ENCODE results near the gene CSNK2A2.

The CSNK2A2 gene

GRCh38 chr16:58200004-58200797 is 2.3 kb upstream of the CSNK2A2 start:
- no CpG with 5 or more reads among the region's 7 CpGs for WGBS (ENCODE audit: insufficient coverage, insufficient read length)
- H3K9me3 ChIP-seq (ENCODE audit: control insufficient read depth, insufficient read depth, low read length) = no peaks in the 10 kb centered on the region
- H3K27ac ChIP-seq (ENCODE audit: low read length) = no peak overlapping the region
- H3K36me3 ChIP-seq (ENCODE audit: control insufficient read depth, insufficient read depth, low read length) = peaks cover 2% of the 10 kb centered on the region; the same call in 1 of the 2 replicates
- H3K4me3 ChIP-seq (ENCODE audit: low read length) = no peak overlapping the region
- H3K4me1 ChIP-seq (ENCODE audit: control insufficient read depth, insufficient read depth, low read length) = peaks cover 5% of the 10 kb centered on the region; the same call in 1 of the 2 replicates
- no peaks in the 10 kb centered on the region for H3K27me3 ChIP-seq (ENCODE audit: control insufficient read depth, insufficient read depth, low read length)
- no peak for DNase-seq (ENCODE audit: low read depth, low spot score)

- peaks cover 5% of the 10 kb centered on the region; the same call in 1 of the 2 replicates for H3K4me1 ChIP-seq (ENCODE audit: control insufficient read depth, insufficient read depth, low read length)
- no peaks in the 10 kb centered on the region for H3K9me3 ChIP-seq (ENCODE audit: control insufficient read depth, insufficient read depth, low read length)
- no peak for DNase-seq (ENCODE audit: low read depth, low spot score)
- no peak overlapping the region for H3K27ac ChIP-seq (ENCODE audit: low read length)
- WGBS (ENCODE audit: insufficient coverage, insufficient read length) = no CpG with 5 or more reads among the region's 3 CpGs
- H3K27me3 ChIP-seq (ENCODE audit: control insufficient read depth, insufficient read depth, low read length) = no peaks in the 10 kb centered on the region
- peaks cover 4% of the 10 kb centered on the region; the same call in 1 of the 2 replicates for H3K36me3 ChIP-seq (ENCODE audit: control insufficient read depth, insufficient read depth, low read length)
- no peak overlapping the region for H3K4me3 ChIP-seq (ENCODE audit: low read length)
These were observed 1.0 kb upstream of the CSNK2A2 start for GRCh38 chr16:58198803-58199411.

- DNase-seq (ENCODE audit: low read depth, low spot score) = no peak
- no CpG with 5 or more reads among the region's 97 CpGs for WGBS (ENCODE audit: insufficient coverage, insufficient read length)
- Histone ChIP-seq H3K36me3 (ENCODE audit: control insufficient read depth, insufficient read depth, low read length) (peaks cover 4% of the 10 kb centered on the region; the same call in 1 of the 2 replicates), H3K9me3 (ENCODE audit: control insufficient read depth, insufficient read depth, low read length) (no peaks in the 10 kb centered on the region), H3K27me3 (ENCODE audit: control insufficient read depth, insufficient read depth, low read length) (no peaks in the 10 kb centered on the region), H3K4me1 (ENCODE audit: control insufficient read depth, insufficient read depth, low read length) (peaks cover 5% of the 10 kb centered on the region; the same call in 1 of the 2 replicates), H3K27ac (ENCODE audit: low read length) (no peak overlapping the region), H3K4me3 (ENCODE audit: low read length) (peak overlapping the region; percentile 81)
These were observed 443 bp downstream of the CSNK2A2 start for GRCh38 chr16:58197314-58198012.

DNA sequence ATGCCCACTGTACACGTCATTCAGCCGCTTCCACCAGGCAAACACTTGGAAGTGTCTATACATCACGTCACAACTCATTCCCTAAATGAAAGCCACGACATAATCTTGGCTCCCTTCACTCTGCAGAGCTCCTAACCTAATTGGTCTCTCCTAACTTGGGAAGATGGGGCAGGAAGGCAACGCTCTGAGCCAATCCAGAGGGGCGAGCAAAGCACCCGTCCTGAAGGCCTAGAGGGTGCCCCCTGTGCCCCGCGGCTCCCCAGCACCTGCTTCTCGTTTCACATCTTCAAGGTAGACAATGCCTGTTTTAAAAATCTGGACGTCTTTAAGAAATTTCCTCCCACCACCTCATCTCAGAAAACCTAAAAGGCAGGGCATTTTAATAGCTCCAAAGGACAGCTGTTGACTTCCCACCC is 1.0 kb downstream of the CSNK2A2 start:
- no CpG with 5 or more reads among the region's 11 CpGs for WGBS (ENCODE audit: insufficient coverage, insufficient read length)
- H3K27me3 ChIP-seq (ENCODE audit: control insufficient read depth, insufficient read depth, low read length) = no peaks in the 10 kb centered on the region
- no peak for DNase-seq (ENCODE audit: low read depth, low spot score)
- no peaks in the 10 kb centered on the region for H3K9me3 ChIP-seq (ENCODE audit: control insufficient read depth, insufficient read depth, low read length)
- peaks cover 4% of the 10 kb centered on the region; the same call in 1 of the 2 replicates for H3K36me3 ChIP-seq (ENCODE audit: control insufficient read depth, insufficient read depth, low read length)
- H3K27ac ChIP-seq (ENCODE audit: low read length) = no peak overlapping the region
- H3K4me1 ChIP-seq (ENCODE audit: control insufficient read depth, insufficient read depth, low read length) = peaks cover 5% of the 10 kb centered on the region; the same call in 1 of the 2 replicates
- peak overlapping the region; percentile 81; the same call in 1 of the 2 replicates for H3K4me3 ChIP-seq (ENCODE audit: low read length)

DNA sequence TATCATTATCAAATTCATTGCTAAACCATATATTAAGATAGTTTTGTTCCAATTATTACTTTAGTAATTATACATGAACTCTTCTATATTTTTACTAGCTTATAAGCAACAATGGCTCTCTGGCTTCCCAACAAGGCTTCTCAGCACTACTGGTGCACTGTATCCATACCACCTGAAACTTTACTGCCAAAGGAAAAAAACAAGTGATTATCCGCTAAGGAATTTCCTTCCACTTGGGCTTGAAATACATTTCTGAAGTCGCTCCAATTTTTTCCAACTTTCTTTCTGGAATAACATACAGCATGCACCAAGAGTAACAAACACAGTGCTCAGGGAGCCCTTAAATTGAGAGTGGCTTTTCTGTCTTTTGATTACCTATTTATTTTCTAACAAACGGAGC is 2.1 kb downstream of the CSNK2A2 start:
- WGBS (ENCODE audit: insufficient coverage, insufficient read length) = no CpG with 5 or more reads among the region's 3 CpGs
- Histone ChIP-seq H3K27ac (ENCODE audit: low read length) (no peak overlapping the region), H3K36me3 (ENCODE audit: control insufficient read depth, insufficient read depth, low read length) (peaks cover 7% of the 10 kb centered on the region; the same call in 1 of the 2 replicates), H3K4me3 (ENCODE audit: low read length) (no peak overlapping the region), H3K27me3 (ENCODE audit: control insufficient read depth, insufficient read depth, low read length) (no peaks in the 10 kb centered on the region), H3K9me3 (ENCODE audit: control insufficient read depth, insufficient read depth, low read length) (no peaks in the 10 kb centered on the region), H3K4me1 (ENCODE audit: control insufficient read depth, insufficient read depth, low read length) (peaks cover 2% of the 10 kb centered on the region; the same call in 1 of the 2 replicates)
- no peak for DNase-seq (ENCODE audit: low read depth, low spot score)

GRCh38 chr16:58195344-58195743 is 2.6 kb downstream of the CSNK2A2 start:
- no peak for DNase-seq (ENCODE audit: low read depth, low spot score)
- Histone ChIP-seq H3K27me3 (ENCODE audit: control insufficient read depth, insufficient read depth, low read length) (no peaks in the 10 kb centered on the region), H3K4me3 (ENCODE audit: low read length) (no peak overlapping the region), H3K9me3 (ENCODE audit: control insufficient read depth, insufficient read depth, low read length) (no peaks in the 10 kb centered on the region), H3K27ac (ENCODE audit: low read length) (no peak overlapping the region), H3K4me1 (ENCODE audit: control insufficient read depth, insufficient read depth, low read length) (peaks cover 2% of the 10 kb centered on the region; the same call in 1 of the 2 replicates), H3K36me3 (ENCODE audit: control insufficient read depth, insufficient read depth, low read length) (peaks cover 9% of the 10 kb centered on the region; the same call in 1 of the 2 replicates)
- 100% methylated on average over 1 of the region's 4 CpGs for WGBS (ENCODE audit: insufficient coverage, insufficient read length)

DNA sequence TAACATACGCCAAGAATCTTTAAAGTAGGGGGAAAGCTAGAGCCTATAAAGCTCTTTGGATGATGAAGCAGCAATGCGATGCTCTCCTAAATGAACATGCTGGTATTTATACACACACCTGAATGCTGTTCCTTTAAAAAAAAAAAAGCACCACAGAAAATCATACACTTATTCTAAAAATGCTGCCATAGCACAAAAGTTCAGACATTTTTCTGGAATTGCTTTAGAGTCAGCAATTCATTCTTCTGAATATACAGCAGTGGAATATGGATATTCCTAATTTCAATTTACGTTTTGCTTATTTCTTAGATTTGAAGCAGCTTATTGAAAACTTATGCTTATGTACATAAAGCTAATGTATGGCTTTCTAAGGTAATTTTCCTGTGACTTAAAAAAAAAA is 3.1 kb downstream of the CSNK2A2 start:
- H3K9me3 ChIP-seq (ENCODE audit: control insufficient read depth, insufficient read depth, low read length) = no peaks in the 10 kb centered on the region
- peaks cover 9% of the 10 kb centered on the region; the same call in 1 of the 2 replicates for H3K36me3 ChIP-seq (ENCODE audit: control insufficient read depth, insufficient read depth, low read length)
- H3K27ac ChIP-seq (ENCODE audit: low read length) = no peak overlapping the region
- H3K4me1 ChIP-seq (ENCODE audit: control insufficient read depth, insufficient read depth, low read length) = peaks cover 2% of the 10 kb centered on the region; the same call in 1 of the 2 replicates
- no peak overlapping the region for H3K4me3 ChIP-seq (ENCODE audit: low read length)
- H3K27me3 ChIP-seq (ENCODE audit: control insufficient read depth, insufficient read depth, low read length) = no peaks in the 10 kb centered on the region
- WGBS (ENCODE audit: insufficient coverage, insufficient read length) = no CpG with 5 or more reads among the region's 3 CpGs
- no peak for DNase-seq (ENCODE audit: low read depth, low spot score)

GRCh38 chr16:58187665-58188421 is 10.1 kb downstream of the CSNK2A2 start:
- H3K36me3 ChIP-seq (ENCODE audit: control insufficient read depth, insufficient read depth, low read length) = peaks cover 8% of the 10 kb centered on the region
- no peak for DNase-seq (ENCODE audit: low read depth, low spot score)
- no peak overlapping the region for H3K27ac ChIP-seq (ENCODE audit: low read length)
- no peaks in the 10 kb centered on the region for H3K27me3 ChIP-seq (ENCODE audit: control insufficient read depth, insufficient read depth, low read length)
- no peak overlapping the region for H3K4me3 ChIP-seq (ENCODE audit: low read length)
- WGBS (ENCODE audit: insufficient coverage, insufficient read length) = no CpG with 5 or more reads among the region's 10 CpGs
- H3K9me3 ChIP-seq (ENCODE audit: control insufficient read depth, insufficient read depth, low read length) = no peaks in the 10 kb centered on the region
- H3K4me1 ChIP-seq (ENCODE audit: control insufficient read depth, insufficient read depth, low read length) = no peaks in the 10 kb centered on the region

DNA sequence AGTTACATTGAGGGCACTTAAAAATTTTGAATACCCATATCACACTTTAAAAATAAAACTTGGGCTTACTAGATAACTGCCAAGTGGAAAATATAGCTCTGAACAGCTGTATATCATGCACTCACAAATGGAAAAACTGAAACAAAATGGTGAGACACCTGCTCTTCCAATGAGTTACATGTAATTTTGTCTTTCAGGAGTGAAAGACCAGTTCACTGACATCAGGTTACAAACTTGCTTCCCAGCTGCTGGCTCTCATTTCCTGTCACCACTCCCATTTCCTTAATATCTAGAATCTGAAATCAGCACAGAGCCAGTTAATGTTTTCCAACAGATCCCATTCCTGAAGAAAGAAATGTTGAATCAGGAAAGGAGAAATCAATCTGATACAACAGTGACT is 10.8 kb downstream of the CSNK2A2 start:
- DNase-seq (ENCODE audit: low read depth, low spot score) = no peak
- Histone ChIP-seq H3K36me3 (ENCODE audit: control insufficient read depth, insufficient read depth, low read length) (peaks cover 8% of the 10 kb centered on the region), H3K4me1 (ENCODE audit: control insufficient read depth, insufficient read depth, low read length) (no peaks in the 10 kb centered on the region), H3K27me3 (ENCODE audit: control insufficient read depth, insufficient read depth, low read length) (no peaks in the 10 kb centered on the region), H3K9me3 (ENCODE audit: control insufficient read depth, insufficient read depth, low read length) (no peaks in the 10 kb centered on the region), H3K4me3 (ENCODE audit: low read length) (no peak overlapping the region), H3K27ac (ENCODE audit: low read length) (no peak overlapping the region)

Data from iPS DF 6.9 (cell line).